ENCODE results near the gene ENDOU. TPM values are rescaled to one million over a fixed set of nuclear protein-coding genes. Genes with fewer than 3 reads are reported as not detected.
A peak's percentile ranks its signal among the peaks of the same experiment; 100 is the strongest.

The ENDOU gene
- total RNA-seq, 2 donors from 2014 or later = 0.49 TPM; not detected in 1

DNA sequence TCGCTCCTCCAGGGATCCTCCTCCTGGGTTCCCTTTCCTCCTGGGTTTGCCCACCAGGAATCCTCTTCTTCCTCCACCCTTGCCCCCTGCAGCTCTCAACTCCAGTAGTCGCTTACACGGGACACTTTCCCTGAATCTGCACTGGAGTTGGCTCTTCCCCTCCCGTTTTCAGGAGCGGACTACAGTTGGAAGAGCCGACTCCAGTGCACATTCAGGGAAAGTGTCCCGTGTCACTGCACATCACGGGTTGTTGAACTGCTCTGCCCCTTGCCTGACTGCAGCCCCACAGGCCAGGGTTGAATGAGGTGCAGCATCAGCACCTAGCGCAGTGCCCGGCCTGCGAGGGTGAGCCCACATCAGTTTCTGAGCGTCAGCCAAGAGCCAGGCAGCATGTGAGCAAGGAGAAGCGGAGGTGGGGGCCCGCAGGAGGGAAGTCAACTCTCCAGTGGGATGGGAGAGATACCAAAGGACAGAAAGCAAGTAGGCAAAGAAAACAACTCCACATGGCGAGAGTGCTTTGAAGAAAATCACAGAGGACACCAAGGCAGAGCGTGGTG, 20.3 kb upstream of the ENDOU start:
- no peak for ATAC-seq (ENCODE audit: insufficient number of reproducible peaks, low FRiP score, low read depth)
- Histone ChIP-seq H3K36me3 (peaks cover 30% of the 10 kb centered on the region), H3K27me3 (replicated peaks; ENCODE audit: insufficient read depth) (no peaks in the 10 kb centered on the region), H3K4me1 (ENCODE audit: control insufficient read depth in 1 of 2, low read depth in 2 of 2) (peaks cover 8 to 14% of the 10 kb centered on the region in 2 donors), H3K9me3 (no peaks in the 10 kb centered on the region), H3K4me3 (no peak overlapping the region), H3K27ac (no peak overlapping the region)
- no peak for DNase-seq (ENCODE audit: low spot score)
- TF ChIP-seq CTCF (IDR thresholded peaks at IDR 0.05) = no peak

GRCh38 chr12:47744778-47745436, 19.6 kb upstream of the ENDOU start:
- Histone ChIP-seq H3K4me3 (no peak overlapping the region), H3K27me3 (replicated peaks; ENCODE audit: insufficient read depth) (no peaks in the 10 kb centered on the region), H3K4me1 (ENCODE audit: control insufficient read depth in 1 of 2, low read depth in 2 of 2) (peaks cover 8 to 14% of the 10 kb centered on the region in 2 donors), H3K36me3 (peaks cover 24% of the 10 kb centered on the region), H3K9me3 (no peaks in the 10 kb centered on the region), H3K27ac (no peak overlapping the region)
- TF ChIP-seq CTCF (IDR thresholded peaks at IDR 0.05) = no peak
- DNase-seq (ENCODE audit: low spot score) = no peak
- ATAC-seq (ENCODE audit: insufficient number of reproducible peaks, low FRiP score, low read depth) = no peak

- Histone ChIP-seq H3K4me1 (ENCODE audit: control insufficient read depth in 1 of 2, low read depth in 2 of 2) (peaks cover 8 to 14% of the 10 kb centered on the region in 2 donors), H3K9me3 (no peaks in the 10 kb centered on the region), H3K4me3 (no peak overlapping the region), H3K27ac (no peak overlapping the region), H3K27me3 (replicated peaks; ENCODE audit: insufficient read depth) (no peaks in the 10 kb centered on the region), H3K36me3 (peaks cover 19% of the 10 kb centered on the region)
- no peak for TF ChIP-seq CTCF (IDR thresholded peaks at IDR 0.05)
- DNase-seq (ENCODE audit: low spot score) = no peak
- ATAC-seq (ENCODE audit: insufficient number of reproducible peaks, low FRiP score, low read depth) = no peak
These were observed 18.8 kb upstream of the ENDOU start for GRCh38 chr12:47744005-47744651.

GRCh38 chr12:47743311-47743860, 18.1 kb upstream of the ENDOU start:
- Histone ChIP-seq H3K36me3 (peaks cover 17% of the 10 kb centered on the region), H3K27me3 (replicated peaks; ENCODE audit: insufficient read depth) (no peaks in the 10 kb centered on the region), H3K27ac (no peak overlapping the region), H3K4me3 (no peak overlapping the region), H3K4me1 (ENCODE audit: control insufficient read depth in 1 of 2, low read depth in 2 of 2) (peaks cover 8 to 18% of the 10 kb centered on the region in 2 donors), H3K9me3 (no peaks in the 10 kb centered on the region)
- ATAC-seq (ENCODE audit: insufficient number of reproducible peaks, low FRiP score, low read depth) (no peak), DNase-seq (ENCODE audit: low spot score) (no peak)
- no peak for TF ChIP-seq CTCF (IDR thresholded peaks at IDR 0.05)

GRCh38 chr12:47742253-47742825, 17.0 kb upstream of the ENDOU start:
- Histone ChIP-seq H3K4me1 (ENCODE audit: control insufficient read depth in 1 of 2, low read depth in 2 of 2) (peaks cover 16 to 29% of the 10 kb centered on the region in 2 donors), H3K36me3 (peaks cover 8% of the 10 kb centered on the region), H3K9me3 (no peaks in the 10 kb centered on the region), H3K27me3 (replicated peaks; ENCODE audit: insufficient read depth) (no peaks in the 10 kb centered on the region), H3K27ac (no peak overlapping the region), H3K4me3 (no peak overlapping the region)
- no peak for DNase-seq (ENCODE audit: low spot score)
- TF ChIP-seq CTCF (IDR thresholded peaks at IDR 0.05) = peak; percentile 97
- ATAC-seq (ENCODE audit: insufficient number of reproducible peaks, low FRiP score, low read depth) = no peak
